MM.1S (cell line): ENCODE results near the gene POP7.

ENCODE experiments used
- CTCF ChIP-seq: fragments of 300-600 bp; sonication (generic); IDR thresholded peaks from 2 replicates; pipeline ENCODE4 v1.5.1; 2016; ENCODE audit warnings: antibody characterized with exemption, low read length, mixed read lengths
- EZH2 ChIP-seq: fragments of 300-600 bp; sonication (generic); optimal IDR thresholded peaks from 2 replicates; pipeline ENCODE3; 2017; ENCODE audit warnings: low read depth, mild to moderate bottlenecking, antibody characterized with exemption, low read length, mixed read lengths
- EZH2phosphoT487 ChIP-seq: fragments of 300-600 bp; sonication (generic); IDR thresholded peaks from 2 replicates; pipeline ENCODE4 v1.6.1; 2018; ENCODE audit warnings: antibody characterized with exemption, low read length

GRCh38 chr7:100673942-100674410 lies 31.9 kb upstream of the POP7 start:
- TF ChIP-seq CTCF (no peak), EZH2phosphoT487 (no peak), EZH2 (no peak)
